ENCODE results near the gene ETFA.

- no peak for TF ChIP-seq POLR2A (IDR thresholded peaks at IDR 0.05)
- no peak for TF ChIP-seq POLR2AphosphoS5 (IDR thresholded peaks at IDR 0.05)
- no peak for TF ChIP-seq CTCF (IDR thresholded peaks at IDR 0.05)
Observed at GRCh38 chr15:76339305-76340197, 28.3 kb upstream of the ETFA start.
